Measurements from ENCODE around the gene IL6ST.

Gene IL6ST

GRCh38 chr5:55923865-55924500 is 70.8 kb downstream of the IL6ST start:
- no peaks in the 10 kb centered on the region for H3K4me1 ChIP-seq (ENCODE audit: control insufficient read depth, insufficient read depth, low read length)
- TF ChIP-seq ZNF514 (tag by site-specific recombination; IDR thresholded peaks at IDR 0.05) (no peak), ZFP41 (tag by site-specific recombination; IDR thresholded peaks at IDR 0.05; ENCODE audit: borderline replicate concordance) (no peak), ZNF660 (tag by site-specific recombination; IDR thresholded peaks at IDR 0.05) (no peak)
- no peak overlapping the region for H3K27ac ChIP-seq (ENCODE audit: extremely low read depth, low read depth, low read length)
- POLR2A ChIA-PET = no interaction called here
- CTCF ChIA-PET = interaction anchor here (2.7 kb wide), 1 partner anchor 12 kb away, joined by 14 read pairs; no protein-coding TSS in a partner anchor
- H3K36me3 ChIP-seq (ENCODE audit: control insufficient read depth in 2 of 2, insufficient read depth in 1 of 2, low read length in 2 of 2) = no peaks in the 10 kb centered on the region
- no peaks in the 10 kb centered on the region for H3K9me3 ChIP-seq (ENCODE audit: control insufficient read depth, insufficient read depth, low read depth, low read length)
- no peak overlapping the region for H3K4me3 ChIP-seq (ENCODE audit: low read depth, low read length)

GRCh38 chr5:55923177-55923771 is 71.5 kb downstream of the IL6ST start:
- POLR2A ChIA-PET = no interaction called here
- Histone ChIP-seq H3K27ac (ENCODE audit: extremely low read depth, low read depth, low read length) (no peak overlapping the region), H3K36me3 (ENCODE audit: control insufficient read depth in 2 of 2, insufficient read depth in 1 of 2, low read length in 2 of 2) (no peaks in the 10 kb centered on the region), H3K4me1 (ENCODE audit: control insufficient read depth, insufficient read depth, low read length) (no peaks in the 10 kb centered on the region), H3K4me3 (ENCODE audit: low read depth, low read length) (no peak overlapping the region), H3K9me3 (ENCODE audit: control insufficient read depth, insufficient read depth, low read depth, low read length) (no peaks in the 10 kb centered on the region)
- no peak for TF ChIP-seq AEBP2 (tag by site-specific recombination; IDR thresholded peaks at IDR 0.05; ENCODE audit: borderline replicate concordance)
- TF ChIP-seq ZNF791 (tag by site-specific recombination; IDR thresholded peaks at IDR 0.05) = no peak
- TF ChIP-seq SCRT1 (tag by site-specific recombination; IDR thresholded peaks at IDR 0.05; ENCODE audit: borderline replicate concordance) = no peak
- TF ChIP-seq ZFP37 (tag by site-specific recombination; IDR thresholded peaks at IDR 0.05) = no peak
- no peak for TF ChIP-seq GLI4 (tag by site-specific recombination; IDR thresholded peaks at IDR 0.05)
- no peak for TF ChIP-seq ZNF558 (tag by site-specific recombination; IDR thresholded peaks at IDR 0.05)
- no peak for TF ChIP-seq ZBTB8A (tag by site-specific recombination; IDR thresholded peaks at IDR 0.05)
- TF ChIP-seq CTCF (tag by site-specific recombination; IDR thresholded peaks at IDR 0.05) = no peak
- no peak for TF ChIP-seq ZNF23 (tag by site-specific recombination; IDR thresholded peaks at IDR 0.05; ENCODE audit: borderline replicate concordance)
- TF ChIP-seq ZFP69B (tag by site-specific recombination; IDR thresholded peaks at IDR 0.05) = no peak
- TF ChIP-seq OSR2 (tag by site-specific recombination; IDR thresholded peaks at IDR 0.05) = no peak
- TF ChIP-seq ZFP3 (tag by site-specific recombination; IDR thresholded peaks at IDR 0.05; ENCODE audit: low read depth) = no peak
- CTCF ChIA-PET = interaction anchor here (1.1 to 2.7 kb wide), 2 partner anchors 12 to 277 kb away, joined by 4 to 14 read pairs; no protein-coding TSS in a partner anchor

GRCh38 chr5:55921617-55922016 is 73.1 kb downstream of the IL6ST start:
- ChIA-PET CTCF (interaction anchor here (0.8 to 2.7 kb wide), 3 partner anchors 14 to 280 kb away, joined by 5 to 14 read pairs (median 5); no protein-coding TSS in a partner anchor), POLR2A (interaction anchor here (0.7 kb wide), 1 partner anchor 51 kb away, joined by 3 read pairs; no protein-coding TSS in a partner anchor)
- H3K36me3 ChIP-seq (ENCODE audit: control insufficient read depth in 2 of 2, insufficient read depth in 1 of 2, low read length in 2 of 2) = no peaks in the 10 kb centered on the region
- no peak overlapping the region for H3K4me3 ChIP-seq (ENCODE audit: low read depth, low read length)
- H3K4me1 ChIP-seq (ENCODE audit: control insufficient read depth, insufficient read depth, low read length) = no peaks in the 10 kb centered on the region
- no peak overlapping the region for H3K27ac ChIP-seq (ENCODE audit: extremely low read depth, low read depth, low read length)
- H3K9me3 ChIP-seq (ENCODE audit: control insufficient read depth, insufficient read depth, low read depth, low read length) = no peaks in the 10 kb centered on the region
- no peak for TF ChIP-seq ZNF514 (tag by site-specific recombination; IDR thresholded peaks at IDR 0.05)
- no peak for TF ChIP-seq ZBTB21 (tag by site-specific recombination; IDR thresholded peaks at IDR 0.05)
- no peak for TF ChIP-seq SP7 (tag by site-specific recombination; IDR thresholded peaks at IDR 0.05)
- no peak for TF ChIP-seq MZF1 (tag by site-specific recombination; IDR thresholded peaks at IDR 0.05; ENCODE audit: borderline replicate concordance)
- no peak for TF ChIP-seq PBX3 (CRISPR knock-in tag; IDR thresholded peaks at IDR 0.05)
- no peak for TF ChIP-seq ZFP3 (tag by site-specific recombination; IDR thresholded peaks at IDR 0.05; ENCODE audit: low read depth)
- no peak for TF ChIP-seq ZXDB (tag by site-specific recombination; IDR thresholded peaks at IDR 0.05)
- TF ChIP-seq ZBTB10 (tag by site-specific recombination; IDR thresholded peaks at IDR 0.05) = no peak

All from HEK293 (cell line).